Glutamatergic neuron (in vitro differentiated cells): Measurements from ENCODE around the gene RPRD1A. TPM values are rescaled to one million over a fixed set of nuclear protein-coding genes. Genes with fewer than 3 reads are reported as not detected.
"Not testable (repeated sequence)": the region's sequence is repeated elsewhere in the genome, so short reads cannot be mapped to it uniquely, and the experiment has no call there.

Experiments used
- DNase-seq: peaks from one replicate; pipeline ENCODE4 v3.0.0; 2022
- H3K27ac Mint-ChIP-seq: one replicate; pipeline ENCODE4 v1.8.0; 2020; ENCODE audit warnings: mild to moderate bottlenecking, mixed read lengths, inconsistent platforms; ENCODE audit not compliant: unreplicated experiment
- H3K27me3 Mint-ChIP-seq: one replicate; pipeline ENCODE4 v1.8.0; 2020; ENCODE audit warnings: mild to moderate bottlenecking, moderate library complexity, mixed read lengths, inconsistent platforms; ENCODE audit not compliant: unreplicated experiment
- H3K36me3 Mint-ChIP-seq: one replicate; pipeline ENCODE4 v1.8.0; 2020; ENCODE audit warnings: mild to moderate bottlenecking, mixed read lengths, inconsistent platforms; ENCODE audit not compliant: unreplicated experiment
- H3K4me1 Mint-ChIP-seq: one replicate; pipeline ENCODE4 v1.8.0; 2020; ENCODE audit warnings: mild to moderate bottlenecking, low read depth, mixed read lengths, inconsistent platforms; ENCODE audit not compliant: unreplicated experiment
- H3K4me3 Mint-ChIP-seq: one replicate; pipeline ENCODE4 v1.8.0; 2020; ENCODE audit warnings: mild to moderate bottlenecking, mixed read lengths, inconsistent platforms; ENCODE audit not compliant: unreplicated experiment
- H3K9me3 Mint-ChIP-seq: one replicate; pipeline ENCODE4 v1.8.0; 2020; ENCODE audit warnings: mild to moderate bottlenecking, moderate library complexity, mixed read lengths, inconsistent platforms; ENCODE audit not compliant: unreplicated experiment
- total RNA-seq: library from RNA; stranded (reverse); fragmentation: NEBNext Ultra II Directional; extraction: Animal tissue kit (Norgen Biotek cat#: 25700); gene quantifications from one replicate; pipeline ENCODE4 v1.2.1, GENCODE V29; 2021; ENCODE audit not compliant: unreplicated experiment
- TF ChIP-seq, protein P1 (sequence below): fragments of 200-600 bp; sonication (generic); IDR thresholded peaks from one replicate; pipeline ENCODE4 v1.5.0; 2021; ENCODE audit not compliant: partially characterized antibody, unreplicated experiment

RPRD1A gene
- total RNA-seq, 1 donor from 2014 or later, result 68.8 TPM

DNA sequence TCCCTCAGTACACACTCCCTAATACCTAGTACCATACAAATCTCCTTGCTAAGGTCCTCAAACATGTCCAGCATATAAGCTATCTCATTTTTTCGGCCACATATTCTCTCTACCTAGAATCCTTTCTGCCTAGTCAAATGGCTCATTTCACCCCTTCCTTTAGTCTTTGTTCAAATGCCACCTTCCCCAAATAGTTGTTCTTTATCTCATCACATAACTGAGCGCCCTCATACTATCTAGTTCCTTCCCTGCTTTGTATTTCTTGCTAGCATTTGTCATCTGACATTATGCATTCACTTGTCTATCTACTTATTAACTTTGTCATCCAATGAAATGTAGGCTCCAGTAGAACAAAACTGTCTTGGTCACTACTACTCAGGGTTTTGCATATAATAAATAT lies 35.5 kb downstream of the RPRD1A start:
- DNase-seq, result no peak
- H3K27ac Mint-ChIP-seq, result no peak overlapping the region
- no peaks in the 10 kb centered on the region for H3K4me1 Mint-ChIP-seq
- no peak overlapping the region for H3K4me3 Mint-ChIP-seq
- TF ChIP-seq, protein P1, sequence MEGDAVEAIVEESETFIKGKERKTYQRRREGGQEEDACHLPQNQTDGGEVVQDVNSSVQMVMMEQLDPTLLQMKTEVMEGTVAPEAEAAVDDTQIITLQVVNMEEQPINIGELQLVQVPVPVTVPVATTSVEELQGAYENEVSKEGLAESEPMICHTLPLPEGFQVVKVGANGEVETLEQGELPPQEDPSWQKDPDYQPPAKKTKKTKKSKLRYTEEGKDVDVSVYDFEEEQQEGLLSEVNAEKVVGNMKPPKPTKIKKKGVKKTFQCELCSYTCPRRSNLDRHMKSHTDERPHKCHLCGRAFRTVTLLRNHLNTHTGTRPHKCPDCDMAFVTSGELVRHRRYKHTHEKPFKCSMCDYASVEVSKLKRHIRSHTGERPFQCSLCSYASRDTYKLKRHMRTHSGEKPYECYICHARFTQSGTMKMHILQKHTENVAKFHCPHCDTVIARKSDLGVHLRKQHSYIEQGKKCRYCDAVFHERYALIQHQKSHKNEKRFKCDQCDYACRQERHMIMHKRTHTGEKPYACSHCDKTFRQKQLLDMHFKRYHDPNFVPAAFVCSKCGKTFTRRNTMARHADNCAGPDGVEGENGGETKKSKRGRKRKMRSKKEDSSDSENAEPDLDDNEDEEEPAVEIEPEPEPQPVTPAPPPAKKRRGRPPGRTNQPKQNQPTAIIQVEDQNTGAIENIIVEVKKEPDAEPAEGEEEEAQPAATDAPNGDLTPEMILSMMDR, result no peak
- no peaks in the 10 kb centered on the region for H3K27me3 Mint-ChIP-seq
- no peaks in the 10 kb centered on the region for H3K36me3 Mint-ChIP-seq
- H3K9me3 Mint-ChIP-seq, result no peaks in the 10 kb centered on the region

DNA sequence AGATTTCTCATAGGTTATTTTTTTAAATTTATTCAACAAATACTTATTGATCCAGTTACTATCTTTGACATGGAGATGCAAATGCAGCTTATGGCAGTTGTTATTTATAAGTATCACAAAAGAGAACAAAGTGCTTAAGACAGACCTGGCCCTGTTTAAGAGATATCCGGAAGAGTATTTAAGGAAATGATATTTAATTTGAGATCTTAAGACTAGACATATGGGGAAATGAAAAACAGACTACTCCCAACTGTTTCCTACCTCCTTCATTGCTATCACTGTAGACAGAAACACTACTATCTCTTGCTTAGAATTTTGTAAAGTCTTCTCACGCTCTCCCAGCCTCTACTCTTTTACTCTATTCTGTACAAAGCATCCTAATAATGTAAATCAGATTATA lies 36.0 kb downstream of the RPRD1A start:
- Mint-ChIP-seq H3K4me3 (no peak overlapping the region), H3K27me3 (no peaks in the 10 kb centered on the region), H3K36me3 (no peaks in the 10 kb centered on the region), H3K27ac (no peak overlapping the region), H3K4me1 (no peaks in the 10 kb centered on the region), H3K9me3 (no peaks in the 10 kb centered on the region)
- no peak for DNase-seq
- TF ChIP-seq, protein P1, result no peak

DNA sequence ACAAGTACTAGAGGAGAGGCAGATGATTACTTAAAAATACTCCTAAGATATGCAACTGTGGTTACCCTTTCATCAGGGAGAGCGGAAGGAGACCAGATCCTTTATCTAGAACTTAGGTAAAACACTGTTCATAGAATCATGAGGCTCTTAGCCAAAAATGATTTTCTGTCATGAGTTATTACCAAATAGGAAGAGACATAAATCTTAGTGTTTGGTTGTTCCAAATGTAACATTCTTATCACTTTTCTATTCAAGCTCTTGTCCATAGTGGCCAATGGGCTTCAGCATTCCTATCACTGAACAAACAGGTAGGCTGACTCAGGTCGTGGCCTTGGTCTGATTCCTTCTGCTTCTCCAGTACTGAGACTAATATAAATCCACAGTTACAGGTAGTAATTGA lies 38.5 kb downstream of the RPRD1A start:
- no peaks in the 10 kb centered on the region for H3K4me1 Mint-ChIP-seq
- H3K4me3 Mint-ChIP-seq, result no peak overlapping the region
- no peak for DNase-seq
- H3K9me3 Mint-ChIP-seq, result no peaks in the 10 kb centered on the region
- no peak overlapping the region for H3K27ac Mint-ChIP-seq
- H3K27me3 Mint-ChIP-seq, result no peaks in the 10 kb centered on the region
- no peaks in the 10 kb centered on the region for H3K36me3 Mint-ChIP-seq
- TF ChIP-seq, protein P1, result no peak

DNA sequence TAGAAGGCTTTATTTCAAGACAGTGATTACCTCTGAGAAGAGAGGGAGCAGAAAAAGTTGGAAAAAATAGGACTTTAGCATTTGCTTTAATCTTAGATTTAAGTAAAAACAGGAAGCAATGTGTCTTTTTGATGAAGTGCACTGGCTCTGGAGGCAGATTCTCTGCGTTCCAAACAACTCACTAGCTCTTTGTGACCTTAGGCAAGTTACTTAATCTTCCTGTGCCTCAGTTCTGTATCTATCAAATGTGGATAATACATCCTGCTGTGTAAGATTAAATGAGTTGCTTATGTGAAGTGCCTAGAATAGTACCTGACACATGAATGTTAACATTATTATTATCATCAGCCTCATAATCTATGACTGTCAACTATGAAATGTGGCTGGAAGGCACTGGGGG lies 42.3 kb downstream of the RPRD1A start:
- Mint-ChIP-seq H3K36me3 (no peaks in the 10 kb centered on the region), H3K4me1 (no peaks in the 10 kb centered on the region), H3K4me3 (no peak overlapping the region), H3K27me3 (no peaks in the 10 kb centered on the region), H3K9me3 (no peaks in the 10 kb centered on the region), H3K27ac (no peak overlapping the region)
- TF ChIP-seq, protein P1, result no peak
- no peak for DNase-seq

DNA sequence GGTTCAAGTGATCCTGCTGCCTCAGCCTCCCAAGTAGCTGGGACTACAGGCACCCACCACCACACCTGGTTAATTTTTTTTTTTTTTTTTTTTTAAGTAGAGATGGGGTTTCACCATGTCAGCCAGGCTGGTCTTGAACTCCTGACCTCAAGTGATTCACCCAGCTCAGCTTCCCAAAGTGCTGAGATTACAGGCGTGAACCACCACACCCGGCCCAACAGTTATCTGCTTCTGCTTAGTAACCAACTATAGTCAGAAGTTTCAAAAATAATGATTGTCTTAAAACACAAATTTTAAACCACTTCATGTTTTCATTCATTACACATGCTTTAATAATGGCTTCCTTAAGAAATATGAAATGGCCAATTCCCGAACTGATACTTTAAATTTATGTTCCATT lies 43.1 kb downstream of the RPRD1A start:
- H3K27me3 Mint-ChIP-seq, H3K4me1 Mint-ChIP-seq, H3K27ac Mint-ChIP-seq, DNase-seq, H3K9me3 Mint-ChIP-seq, H3K36me3 Mint-ChIP-seq, H3K4me3 Mint-ChIP-seq: not testable (repeated sequence)

DNA sequence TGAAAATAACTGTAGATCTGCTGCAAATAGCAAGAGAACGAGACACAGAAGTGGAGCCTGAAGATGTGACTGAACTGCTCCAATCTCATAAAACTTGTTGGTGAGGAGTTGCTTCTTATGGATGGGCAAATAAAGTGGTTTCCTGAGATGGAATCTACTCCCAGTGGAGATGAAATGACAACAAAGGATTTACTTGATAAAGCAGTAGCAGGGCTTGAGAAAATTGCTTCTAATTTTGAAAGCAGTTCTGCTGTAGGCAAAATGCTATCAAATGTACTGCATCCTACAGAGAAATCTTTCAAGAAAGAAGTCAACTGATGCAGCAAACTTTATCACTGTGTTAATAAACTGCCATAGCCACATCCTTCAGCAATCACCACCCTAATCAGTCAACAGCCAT lies 44.0 kb downstream of the RPRD1A start:
- Mint-ChIP-seq H3K4me3 (no peak overlapping the region), H3K27me3 (peaks cover 1% of the 10 kb centered on the region), H3K9me3 (no peaks in the 10 kb centered on the region), H3K36me3 (no peaks in the 10 kb centered on the region), H3K4me1 (no peaks in the 10 kb centered on the region), H3K27ac (no peak overlapping the region)
- TF ChIP-seq, protein P1, result no peak
- no peak for DNase-seq
